Vagina (tissue), 2 donors: ENCODE results near the gene ALG12.

Experiments used
- POLR2A ChIP-seq, 2 donors: fragments of 450-650 bp; IDR thresholded peaks; one replicate each; pipeline ENCODE4 v1.6.1; 2017; ENCODE audit warnings: antibody characterized with exemption in 2 of 2, mild to moderate bottlenecking in 2 of 2, moderate library complexity in 2 of 2
- POLR2AphosphoS5 ChIP-seq, 2 donors: sonication (generic); formaldehyde crosslinking; IDR thresholded peaks; one replicate each; pipeline ENCODE4 v1.9.0; 2017; ENCODE audit warnings: antibody characterized with exemption in 2 of 2, mild to moderate bottlenecking in 2 of 2, low read depth in 1 of 2; ENCODE audit not compliant: insufficient read depth in 1 of 2
- TF ChIP-seq, protein P1 (sequence below), 3 experiments: fragments of 450-650 bp in 2 of 3; fragments of 200-600 bp in 1 of 3; sonication (generic) in 1 of 3; IDR thresholded peaks; one replicate each; pipeline ENCODE4 v1.5.1; 2017 to 2019; ENCODE audit warnings: antibody characterized with exemption in 3 of 3, mild to moderate bottlenecking in 2 of 3, moderate library complexity in 2 of 3

DNA sequence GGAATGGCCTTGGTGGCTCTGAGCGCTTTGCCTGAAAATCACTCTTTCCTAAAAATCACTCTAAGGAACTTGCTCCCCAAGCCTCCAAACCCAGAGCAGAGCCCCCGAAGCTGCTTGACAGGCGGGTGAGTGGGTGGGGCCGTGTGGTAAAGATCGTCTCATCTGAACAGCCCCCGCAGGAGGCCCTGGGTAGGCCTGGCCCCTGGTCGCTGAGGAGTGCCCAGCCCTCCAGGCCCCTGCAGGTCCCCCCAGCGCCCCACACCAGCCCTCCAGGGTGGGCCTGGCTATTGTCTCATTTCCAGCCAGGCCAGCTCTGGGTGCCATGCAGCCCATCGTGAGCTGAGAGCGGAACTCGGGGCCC, 25.1 kb upstream of the ALG12 start:
- TF ChIP-seq, protein P1, sequence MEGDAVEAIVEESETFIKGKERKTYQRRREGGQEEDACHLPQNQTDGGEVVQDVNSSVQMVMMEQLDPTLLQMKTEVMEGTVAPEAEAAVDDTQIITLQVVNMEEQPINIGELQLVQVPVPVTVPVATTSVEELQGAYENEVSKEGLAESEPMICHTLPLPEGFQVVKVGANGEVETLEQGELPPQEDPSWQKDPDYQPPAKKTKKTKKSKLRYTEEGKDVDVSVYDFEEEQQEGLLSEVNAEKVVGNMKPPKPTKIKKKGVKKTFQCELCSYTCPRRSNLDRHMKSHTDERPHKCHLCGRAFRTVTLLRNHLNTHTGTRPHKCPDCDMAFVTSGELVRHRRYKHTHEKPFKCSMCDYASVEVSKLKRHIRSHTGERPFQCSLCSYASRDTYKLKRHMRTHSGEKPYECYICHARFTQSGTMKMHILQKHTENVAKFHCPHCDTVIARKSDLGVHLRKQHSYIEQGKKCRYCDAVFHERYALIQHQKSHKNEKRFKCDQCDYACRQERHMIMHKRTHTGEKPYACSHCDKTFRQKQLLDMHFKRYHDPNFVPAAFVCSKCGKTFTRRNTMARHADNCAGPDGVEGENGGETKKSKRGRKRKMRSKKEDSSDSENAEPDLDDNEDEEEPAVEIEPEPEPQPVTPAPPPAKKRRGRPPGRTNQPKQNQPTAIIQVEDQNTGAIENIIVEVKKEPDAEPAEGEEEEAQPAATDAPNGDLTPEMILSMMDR (IDR thresholded peaks at IDR 0.05), result no peak
- TF ChIP-seq POLR2A (IDR thresholded peaks at IDR 0.05) (no peak), POLR2AphosphoS5 (IDR thresholded peaks at IDR 0.05; ENCODE audit: insufficient read depth in 1 of 2, low read depth in 1 of 2) (no peak)
